ENCODE measurements around the gene CALHM6. TPM values are rescaled to one million over a fixed set of nuclear protein-coding genes. Genes with fewer than 3 reads are reported as not detected.
A peak's percentile ranks its signal among the peaks of the same experiment; 100 is the strongest.

The CALHM6 gene
- total and polyA plus RNA-seq, 2 of the 13 experiments (the other 11 are each of a cell fraction or from before 2014, with no cell fraction given): not detected

DNA sequence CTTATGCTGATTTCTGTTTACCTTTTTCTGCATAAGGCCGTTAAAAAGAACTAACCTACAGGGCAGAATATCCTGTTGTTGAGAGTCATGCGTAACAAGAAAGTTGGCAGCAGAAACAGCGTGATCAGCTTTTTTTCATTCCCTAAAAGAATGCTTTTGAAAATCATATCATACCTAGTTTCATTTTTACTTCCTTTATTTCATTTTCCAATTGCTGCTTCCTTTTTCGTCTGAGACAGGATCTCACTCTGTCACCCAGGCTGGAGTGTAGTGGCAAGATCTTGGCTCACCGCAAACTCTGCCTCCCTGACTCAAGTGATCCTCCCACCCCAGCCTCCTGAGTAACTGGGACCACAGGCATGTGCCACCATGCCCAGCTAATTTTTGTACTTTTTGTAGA lies 4.1 kb downstream of the CALHM6 start:
- no peaks in the 10 kb centered on the region for H3K79me2 ChIP-seq (ENCODE audit: insufficient read depth, low read length)
- no peak overlapping the region for H3K4me2 ChIP-seq (ENCODE audit: low read depth, low read length)
- DNase-seq (ENCODE audit: low spot score) (no peak), ATAC-seq (no peak), FAIRE-seq (no peak)
- no peak overlapping the region for H2AFZ ChIP-seq (ENCODE audit: low read length)
- CTCF ChIA-PET (ENCODE audit: low intra/inter-chr PET ratio, low total read pairs): no interaction called here
- H4K20me1 ChIP-seq (ENCODE audit: insufficient read depth, low read length): no peaks in the 10 kb centered on the region
- no peak overlapping the region for H3K4me3 ChIP-seq (replicated peaks in 1 of 3; ENCODE audit: insufficient read depth in 1 of 3, low read depth in 2 of 3, low read length in 3 of 3)
- H3K36me3 ChIP-seq (replicated peaks in 1 of 2; ENCODE audit: control insufficient read depth in 1 of 2, insufficient read depth in 2 of 2, low read length in 2 of 2): no peaks in the 10 kb centered on the region
- TF ChIP-seq, protein P1, sequence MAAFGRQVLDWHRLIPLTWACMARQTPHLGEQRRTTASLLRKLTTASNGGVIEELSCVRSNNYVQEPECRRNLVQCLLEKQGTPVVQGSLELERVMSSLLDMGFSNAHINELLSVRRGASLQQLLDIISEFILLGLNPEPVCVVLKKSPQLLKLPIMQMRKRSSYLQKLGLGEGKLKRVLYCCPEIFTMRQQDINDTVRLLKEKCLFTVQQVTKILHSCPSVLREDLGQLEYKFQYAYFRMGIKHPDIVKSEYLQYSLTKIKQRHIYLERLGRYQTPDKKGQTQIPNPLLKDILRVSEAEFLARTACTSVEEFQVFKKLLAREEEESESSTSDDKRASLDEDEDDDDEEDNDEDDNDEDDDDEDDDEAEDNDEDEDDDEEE (CRISPR knock-in tag; IDR thresholded peaks at IDR 0.05): no peak
- TF ChIP-seq, protein P2, sequence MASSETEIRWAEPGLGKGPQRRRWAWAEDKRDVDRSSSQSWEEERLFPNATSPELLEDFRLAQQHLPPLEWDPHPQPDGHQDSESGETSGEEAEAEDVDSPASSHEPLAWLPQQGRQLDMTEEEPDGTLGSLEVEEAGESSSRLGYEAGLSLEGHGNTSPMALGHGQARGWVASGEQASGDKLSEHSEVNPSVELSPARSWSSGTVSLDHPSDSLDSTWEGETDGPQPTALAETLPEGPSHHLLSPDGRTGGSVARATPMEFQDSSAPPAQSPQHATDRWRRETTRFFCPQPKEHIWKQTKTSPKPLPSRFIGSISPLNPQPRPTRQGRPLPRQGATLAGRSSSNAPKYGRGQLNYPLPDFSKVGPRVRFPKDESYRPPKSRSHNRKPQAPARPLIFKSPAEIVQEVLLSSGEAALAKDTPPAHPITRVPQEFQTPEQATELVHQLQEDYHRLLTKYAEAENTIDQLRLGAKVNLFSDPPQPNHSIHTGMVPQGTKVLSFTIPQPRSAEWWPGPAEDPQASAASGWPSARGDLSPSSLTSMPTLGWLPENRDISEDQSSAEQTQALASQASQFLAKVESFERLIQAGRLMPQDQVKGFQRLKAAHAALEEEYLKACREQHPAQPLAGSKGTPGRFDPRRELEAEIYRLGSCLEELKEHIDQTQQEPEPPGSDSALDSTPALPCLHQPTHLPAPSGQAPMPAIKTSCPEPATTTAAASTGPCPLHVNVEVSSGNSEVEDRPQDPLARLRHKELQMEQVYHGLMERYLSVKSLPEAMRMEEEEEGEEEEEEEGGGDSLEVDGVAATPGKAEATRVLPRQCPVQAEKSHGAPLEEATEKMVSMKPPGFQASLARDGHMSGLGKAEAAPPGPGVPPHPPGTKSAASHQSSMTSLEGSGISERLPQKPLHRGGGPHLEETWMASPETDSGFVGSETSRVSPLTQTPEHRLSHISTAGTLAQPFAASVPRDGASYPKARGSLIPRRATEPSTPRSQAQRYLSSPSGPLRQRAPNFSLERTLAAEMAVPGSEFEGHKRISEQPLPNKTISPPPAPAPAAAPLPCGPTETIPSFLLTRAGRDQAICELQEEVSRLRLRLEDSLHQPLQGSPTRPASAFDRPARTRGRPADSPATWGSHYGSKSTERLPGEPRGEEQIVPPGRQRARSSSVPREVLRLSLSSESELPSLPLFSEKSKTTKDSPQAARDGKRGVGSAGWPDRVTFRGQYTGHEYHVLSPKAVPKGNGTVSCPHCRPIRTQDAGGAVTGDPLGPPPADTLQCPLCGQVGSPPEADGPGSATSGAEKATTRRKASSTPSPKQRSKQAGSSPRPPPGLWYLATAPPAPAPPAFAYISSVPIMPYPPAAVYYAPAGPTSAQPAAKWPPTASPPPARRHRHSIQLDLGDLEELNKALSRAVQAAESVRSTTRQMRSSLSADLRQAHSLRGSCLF (CRISPR knock-in tag; IDR thresholded peaks at IDR 0.05; ENCODE audit: borderline replicate concordance): no peak
- TF ChIP-seq MAFF (IDR thresholded peaks at IDR 0.05; ENCODE audit: low read depth, low read length) (peak; percentile 44; the same call in 1 of the 2 replicates), ZNF724P (CRISPR knock-in tag; IDR thresholded peaks at IDR 0.05; ENCODE audit: borderline replicate concordance) (no peak), MED13 (CRISPR knock-in tag; IDR thresholded peaks at IDR 0.05) (no peak), MAFK (conservative IDR thresholded peaks at IDR 0.05 in 1 of 2, IDR thresholded peaks at IDR 0.05 in 1 of 2; ENCODE audit: low read length in 2 of 2) (peak; percentile 62 to 68), ZNF883 (CRISPR knock-in tag; IDR thresholded peaks at IDR 0.05; ENCODE audit: not compliant biosample characterization) (no peak), IKZF1 (IDR thresholded peaks at IDR 0.05) (no peak)
- TF ChIP-seq, protein P3, sequence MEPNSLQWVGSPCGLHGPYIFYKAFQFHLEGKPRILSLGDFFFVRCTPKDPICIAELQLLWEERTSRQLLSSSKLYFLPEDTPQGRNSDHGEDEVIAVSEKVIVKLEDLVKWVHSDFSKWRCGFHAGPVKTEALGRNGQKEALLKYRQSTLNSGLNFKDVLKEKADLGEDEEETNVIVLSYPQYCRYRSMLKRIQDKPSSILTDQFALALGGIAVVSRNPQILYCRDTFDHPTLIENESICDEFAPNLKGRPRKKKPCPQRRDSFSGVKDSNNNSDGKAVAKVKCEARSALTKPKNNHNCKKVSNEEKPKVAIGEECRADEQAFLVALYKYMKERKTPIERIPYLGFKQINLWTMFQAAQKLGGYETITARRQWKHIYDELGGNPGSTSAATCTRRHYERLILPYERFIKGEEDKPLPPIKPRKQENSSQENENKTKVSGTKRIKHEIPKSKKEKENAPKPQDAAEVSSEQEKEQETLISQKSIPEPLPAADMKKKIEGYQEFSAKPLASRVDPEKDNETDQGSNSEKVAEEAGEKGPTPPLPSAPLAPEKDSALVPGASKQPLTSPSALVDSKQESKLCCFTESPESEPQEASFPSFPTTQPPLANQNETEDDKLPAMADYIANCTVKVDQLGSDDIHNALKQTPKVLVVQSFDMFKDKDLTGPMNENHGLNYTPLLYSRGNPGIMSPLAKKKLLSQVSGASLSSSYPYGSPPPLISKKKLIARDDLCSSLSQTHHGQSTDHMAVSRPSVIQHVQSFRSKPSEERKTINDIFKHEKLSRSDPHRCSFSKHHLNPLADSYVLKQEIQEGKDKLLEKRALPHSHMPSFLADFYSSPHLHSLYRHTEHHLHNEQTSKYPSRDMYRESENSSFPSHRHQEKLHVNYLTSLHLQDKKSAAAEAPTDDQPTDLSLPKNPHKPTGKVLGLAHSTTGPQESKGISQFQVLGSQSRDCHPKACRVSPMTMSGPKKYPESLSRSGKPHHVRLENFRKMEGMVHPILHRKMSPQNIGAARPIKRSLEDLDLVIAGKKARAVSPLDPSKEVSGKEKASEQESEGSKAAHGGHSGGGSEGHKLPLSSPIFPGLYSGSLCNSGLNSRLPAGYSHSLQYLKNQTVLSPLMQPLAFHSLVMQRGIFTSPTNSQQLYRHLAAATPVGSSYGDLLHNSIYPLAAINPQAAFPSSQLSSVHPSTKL (CRISPR knock-in tag; IDR thresholded peaks at IDR 0.05): no peak
- TF ChIP-seq, protein P4, sequence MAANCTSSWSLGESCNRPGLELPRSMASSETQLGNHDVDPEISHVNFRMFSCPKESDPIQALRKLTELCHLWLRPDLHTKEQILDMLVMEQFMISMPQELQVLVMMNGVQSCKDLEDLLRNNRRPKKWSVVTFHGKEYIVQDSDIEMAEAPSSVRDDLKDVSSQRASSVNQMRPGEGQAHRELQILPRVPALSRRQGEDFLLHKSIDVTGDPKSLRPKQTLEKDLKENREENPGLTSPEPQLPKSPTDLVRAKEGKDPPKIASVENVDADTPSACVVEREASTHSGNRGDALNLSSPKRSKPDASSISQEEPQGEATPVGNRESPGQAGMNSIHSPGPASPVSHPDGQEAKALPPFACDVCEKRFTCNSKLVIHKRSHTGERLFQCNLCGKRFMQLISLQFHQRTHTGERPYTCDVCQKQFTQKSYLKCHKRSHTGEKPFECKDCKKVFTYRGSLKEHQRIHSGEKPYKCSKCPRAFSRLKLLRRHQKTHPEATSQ (CRISPR knock-in tag; IDR thresholded peaks at IDR 0.05; ENCODE audit: borderline replicate concordance): no peak
- no peak overlapping the region for H3K27ac ChIP-seq (ENCODE audit: extremely low read length, insufficient read depth, low read length)
- H3K9ac ChIP-seq (ENCODE audit: insufficient read depth, low read depth, low read length): no peak overlapping the region
- intact Hi-C loops (cut with micrococcal nuclease; ENCODE audit: unreplicated experiment) (no loop called here), in situ Hi-C loops (cut with HindIII; ENCODE audit: extremely low pct_ligation_motif_present, low pct_unique_long_range_greater_than_20kb) (no loop called here)
- POLR2A ChIA-PET: no interaction called here
- H3K9me3 ChIP-seq (ENCODE audit: low read length): no peaks in the 10 kb centered on the region
- WGBS (ENCODE audit: low lambda C conversion rate): 49% methylated on average over 5 of the region's 5 CpGs
- BruUV-seq (replicated peaks): no TSS peak
- H3K4me1 ChIP-seq (ENCODE audit: insufficient read depth, low read length): no peaks in the 10 kb centered on the region
- peaks cover 0 to 23% of the 10 kb centered on the region in 2 experiments; a peak in 3 of 5 replicates for H3K27me3 ChIP-seq (ENCODE audit: control insufficient read depth in 1 of 2, insufficient read depth in 2 of 2, low read length in 2 of 2)

Measured in HepG2 (cell line).